ENCODE measurements around the gene INPP1.

Gene INPP1

GRCh38 chr2:190344276-190344827 is 963 bp downstream of the INPP1 start:
- no peak for TF ChIP-seq CEBPB (IDR thresholded peaks at IDR 0.05)
- TF ChIP-seq NFIC (IDR thresholded peaks at IDR 0.05), result 0 out of 2 replicates have a peak, but pooled peaks have one; percentile 0
- TF ChIP-seq RAD21 (IDR thresholded peaks at IDR 0.05; ENCODE audit: low read depth), result peak; percentile 33; the same call in 1 of the 2 replicates

GRCh38 chr2:190350371-190350770 is 7.0 kb downstream of the INPP1 start:
- TF ChIP-seq EGR1 (IDR thresholded peaks at IDR 0.05), result no peak
- TF ChIP-seq TCF12 (IDR thresholded peaks at IDR 0.05; ENCODE audit: low read depth), result no peak
- TF ChIP-seq ZBTB7A (IDR thresholded peaks at IDR 0.05; ENCODE audit: low read depth), result no peak
- no peak for TF ChIP-seq REST (IDR thresholded peaks at IDR 0.05; ENCODE audit: low read depth)
- no peak for TF ChIP-seq CEBPB (IDR thresholded peaks at IDR 0.05)
- TF ChIP-seq FOXM1 (IDR thresholded peaks at IDR 0.05; ENCODE audit: borderline replicate concordance, low read depth), result no peak
- TF ChIP-seq CREB1 (IDR thresholded peaks at IDR 0.05; ENCODE audit: low read depth), result no peak
- no peak for TF ChIP-seq NFIC (IDR thresholded peaks at IDR 0.05)
- TF ChIP-seq RAD21 (IDR thresholded peaks at IDR 0.05; ENCODE audit: low read depth), result no peak
- no peak for TF ChIP-seq EP300 (IDR thresholded peaks at IDR 0.05; ENCODE audit: borderline replicate concordance)

DNA sequence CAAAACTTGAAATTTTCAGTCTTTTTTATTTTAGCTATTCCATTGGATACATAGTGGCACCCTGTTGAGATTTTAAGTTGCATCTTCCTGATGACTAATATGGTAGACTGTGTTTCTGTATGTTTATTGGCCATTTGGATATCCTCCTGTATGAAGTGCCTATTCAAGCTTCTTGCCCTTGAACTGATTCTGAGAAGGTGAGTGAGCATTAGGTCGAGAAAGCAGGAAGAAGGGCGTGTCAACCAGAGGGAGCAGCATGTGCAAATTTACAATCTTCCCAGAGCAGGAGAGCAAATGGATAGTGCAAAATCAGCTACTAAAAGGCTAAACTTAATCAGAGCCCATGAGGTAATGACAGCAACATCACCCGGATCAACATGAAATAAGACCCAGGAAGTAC is 8.6 kb downstream of the INPP1 start:
- TF ChIP-seq NFIC (IDR thresholded peaks at IDR 0.05), result no peak
- no peak for TF ChIP-seq EP300 (IDR thresholded peaks at IDR 0.05; ENCODE audit: borderline replicate concordance)
- TF ChIP-seq, protein P1, sequence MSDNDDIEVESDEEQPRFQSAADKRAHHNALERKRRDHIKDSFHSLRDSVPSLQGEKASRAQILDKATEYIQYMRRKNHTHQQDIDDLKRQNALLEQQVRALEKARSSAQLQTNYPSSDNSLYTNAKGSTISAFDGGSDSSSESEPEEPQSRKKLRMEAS (IDR thresholded peaks at IDR 0.05), result no peak
- TF ChIP-seq TCF12 (IDR thresholded peaks at IDR 0.05; ENCODE audit: low read depth), result no peak
- no peak for TF ChIP-seq ZBTB7A (IDR thresholded peaks at IDR 0.05; ENCODE audit: low read depth)
- TF ChIP-seq, protein P2, sequence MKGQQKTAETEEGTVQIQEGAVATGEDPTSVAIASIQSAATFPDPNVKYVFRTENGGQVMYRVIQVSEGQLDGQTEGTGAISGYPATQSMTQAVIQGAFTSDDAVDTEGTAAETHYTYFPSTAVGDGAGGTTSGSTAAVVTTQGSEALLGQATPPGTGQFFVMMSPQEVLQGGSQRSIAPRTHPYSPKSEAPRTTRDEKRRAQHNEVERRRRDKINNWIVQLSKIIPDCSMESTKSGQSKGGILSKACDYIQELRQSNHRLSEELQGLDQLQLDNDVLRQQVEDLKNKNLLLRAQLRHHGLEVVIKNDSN (IDR thresholded peaks at IDR 0.05), result no peak
- TF ChIP-seq EGR1 (IDR thresholded peaks at IDR 0.05), result no peak
- no peak for TF ChIP-seq RAD21 (IDR thresholded peaks at IDR 0.05; ENCODE audit: low read depth)
- TF ChIP-seq FOXM1 (IDR thresholded peaks at IDR 0.05; ENCODE audit: borderline replicate concordance, low read depth), result no peak
- no peak for TF ChIP-seq TAF1 (IDR thresholded peaks at IDR 0.05; ENCODE audit: low read depth)

DNA sequence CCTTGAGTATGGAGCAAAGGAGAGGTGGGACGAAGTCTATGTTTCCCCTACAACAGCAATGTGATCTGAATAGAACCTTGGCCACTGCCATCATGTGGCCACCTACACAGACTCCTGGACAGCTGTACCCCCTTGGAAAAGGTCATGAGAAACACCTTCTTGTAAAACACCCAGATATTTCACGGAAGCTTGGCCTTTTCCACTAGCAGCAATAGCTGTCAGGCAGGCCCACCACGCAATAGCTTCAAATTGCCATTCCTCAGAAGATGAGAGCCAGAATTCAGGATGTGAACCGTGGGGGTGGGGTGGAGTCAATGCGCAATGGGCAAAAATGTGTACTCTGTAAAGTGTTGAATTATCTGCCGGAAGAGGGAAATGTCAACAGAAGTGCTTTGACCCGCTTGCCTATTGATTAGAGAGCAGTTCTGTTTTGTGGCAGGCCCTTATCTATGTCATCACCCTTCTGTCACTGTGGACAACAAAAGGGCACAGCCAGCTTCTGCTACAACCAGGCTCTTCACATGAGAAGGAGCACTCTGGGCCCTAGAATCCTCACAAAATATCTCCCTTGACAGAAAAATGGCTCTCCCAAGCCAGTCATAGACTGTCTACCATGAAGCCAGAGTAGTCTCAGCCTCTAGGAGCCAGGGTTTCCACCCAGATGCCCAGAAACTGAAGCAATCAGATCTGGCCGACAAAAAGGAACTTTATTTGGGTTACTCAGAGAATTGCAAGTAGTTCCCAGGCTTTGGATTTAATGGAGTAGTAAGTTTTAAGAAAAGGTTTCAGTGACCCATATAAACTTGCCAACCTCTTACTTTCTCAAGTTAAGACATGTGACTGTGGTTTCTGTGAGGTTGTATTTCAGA is 9.5 kb downstream of the INPP1 start:
- no peak for TF ChIP-seq EGR1 (IDR thresholded peaks at IDR 0.05)
- no peak for TF ChIP-seq CREB1 (IDR thresholded peaks at IDR 0.05; ENCODE audit: low read depth)
- no peak for TF ChIP-seq YY1 (IDR thresholded peaks at IDR 0.05; ENCODE audit: low read depth)
- TF ChIP-seq, protein P1 (IDR thresholded peaks at IDR 0.05), result no peak
- TF ChIP-seq, protein P2 (IDR thresholded peaks at IDR 0.05), result no peak
- TF ChIP-seq TEAD4 (IDR thresholded peaks at IDR 0.05), result no peak
- TF ChIP-seq ZBTB7A (IDR thresholded peaks at IDR 0.05; ENCODE audit: low read depth), result no peak
- no peak for TF ChIP-seq TAF1 (IDR thresholded peaks at IDR 0.05; ENCODE audit: low read depth)
- TF ChIP-seq TCF12 (IDR thresholded peaks at IDR 0.05; ENCODE audit: low read depth), result no peak
- TF ChIP-seq RAD21 (IDR thresholded peaks at IDR 0.05; ENCODE audit: low read depth), result no peak
- no peak for TF ChIP-seq CEBPB (IDR thresholded peaks at IDR 0.05)
- no peak for TF ChIP-seq NFIC (IDR thresholded peaks at IDR 0.05)
- no peak for TF ChIP-seq EP300 (IDR thresholded peaks at IDR 0.05; ENCODE audit: borderline replicate concordance)
- no peak for TF ChIP-seq REST (IDR thresholded peaks at IDR 0.05; ENCODE audit: low read depth)
- TF ChIP-seq FOXM1 (IDR thresholded peaks at IDR 0.05; ENCODE audit: borderline replicate concordance, low read depth), result no peak

GRCh38 chr2:190353537-190353899 is 10.1 kb downstream of the INPP1 start:
- no peak for TF ChIP-seq TCF12 (IDR thresholded peaks at IDR 0.05; ENCODE audit: low read depth)
- TF ChIP-seq NFIC (IDR thresholded peaks at IDR 0.05), result no peak
- TF ChIP-seq RAD21 (IDR thresholded peaks at IDR 0.05; ENCODE audit: low read depth), result no peak
- no peak for TF ChIP-seq TEAD4 (IDR thresholded peaks at IDR 0.05)
- no peak for TF ChIP-seq ZBTB7A (IDR thresholded peaks at IDR 0.05; ENCODE audit: low read depth)
- TF ChIP-seq CREB1 (IDR thresholded peaks at IDR 0.05; ENCODE audit: low read depth), result no peak
